Stimulated activated CD8-positive, alpha-beta memory T cell treated with anti-CD3 and anti-CD28 coated beads, Interleukin-7, amount 100 ng/mL, for 48 hours (primary cell): ENCODE data around the gene IPCEF1.

Experiments
- DNase-seq, 2 donors: peaks; one replicate each; pipeline ENCODE4 v3.0.0-alpha.2; 2020; ENCODE audit warnings: low read depth in 1 of 2; ENCODE audit errors: extremely low read depth in 1 of 2

Gene IPCEF1

GRCh38 chr6:154117485-154117884 lies 239.1 kb downstream of the IPCEF1 start:
- DNase-seq: no peak

DNA sequence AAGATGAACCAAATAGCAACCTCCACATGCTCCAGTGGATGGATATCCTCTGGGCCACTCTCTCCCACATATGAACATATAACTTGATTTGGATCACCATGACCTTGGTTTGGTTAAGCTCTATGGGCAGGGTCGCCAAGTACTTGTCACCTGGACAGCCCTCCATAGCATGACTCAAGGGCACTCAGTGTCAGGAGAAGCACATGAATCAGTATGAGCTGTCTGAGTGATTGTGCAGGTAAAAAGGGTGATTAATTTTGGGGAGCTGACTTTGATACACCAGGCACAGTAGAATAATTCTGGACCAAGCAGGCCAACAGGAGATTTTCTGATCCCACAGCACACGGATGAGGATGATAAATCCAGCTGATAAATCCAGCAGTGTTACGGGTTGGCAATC lies 243.2 kb downstream of the IPCEF1 start:
- no peak for DNase-seq

GRCh38 chr6:154112181-154112809 lies 244.3 kb downstream of the IPCEF1 start:
- DNase-seq: no peak

DNA sequence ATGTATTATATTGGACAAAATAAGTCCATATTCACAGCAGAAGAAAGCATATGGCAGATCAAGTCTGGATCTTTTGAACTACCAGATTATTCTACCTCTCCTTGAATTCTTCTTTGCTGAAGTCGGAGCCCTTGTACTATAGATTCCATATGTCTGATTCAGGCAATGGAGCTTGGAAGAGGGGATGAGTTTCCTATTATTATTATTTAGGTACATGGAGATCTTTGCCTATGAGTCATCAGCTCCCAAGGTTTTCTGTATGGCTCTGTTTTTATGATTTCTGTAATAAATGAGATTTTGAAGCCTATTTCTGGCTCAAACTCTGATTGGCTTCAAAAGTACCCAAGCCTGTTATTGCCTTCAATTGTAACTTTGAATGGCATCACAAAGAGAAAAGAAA lies 245.6 kb downstream of the IPCEF1 start:
- no peak for DNase-seq

DNA sequence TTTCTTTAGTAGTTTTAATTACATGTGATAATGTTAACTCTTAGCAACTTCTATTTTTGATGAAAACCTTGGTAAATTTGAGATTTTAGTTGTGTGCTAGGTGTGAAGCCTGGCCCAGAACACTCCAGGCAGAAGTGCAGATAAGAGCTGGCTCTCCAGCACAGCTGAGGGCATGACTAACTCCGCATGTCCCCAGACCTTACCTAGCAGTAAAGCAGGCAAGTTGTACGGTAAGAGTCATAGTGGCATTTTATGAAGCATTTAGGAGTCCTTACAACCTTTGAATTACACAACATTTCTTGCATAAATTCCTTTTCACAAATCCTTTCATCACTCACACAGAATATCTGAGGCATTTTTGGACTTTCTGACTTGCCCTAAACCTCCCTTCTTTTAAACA lies 250.4 kb downstream of the IPCEF1 start:
- no peak for DNase-seq
